Tibial nerve (tissue), 4 donors: ENCODE measurements around the gene HSPA6. TPM values are rescaled to one million over a fixed set of nuclear protein-coding genes. Genes with fewer than 3 reads are reported as not detected.

Experiments used
- DNase-seq, 2 donors: peaks; one replicate each; pipeline ENCODE4 v3.0.0-alpha.2; 2019; ENCODE audit warnings: low spot score in 2 of 2
- H3K27ac ChIP-seq, 4 donors: fragments of 200-600 bp; sonication (generic) in 3 of 4; one replicate each; pipeline ENCODE4 v1.5.1; 2017 to 2019; ENCODE audit warnings: mild to moderate bottlenecking in 1 of 4
- H3K27me3 ChIP-seq, 2 donors: fragments of 200-600 bp; sonication (generic) in 1 of 2; one replicate each; pipeline versions ENCODE4 v1.5.1 to v1.6.0; 2017 to 2019
- H3K36me3 ChIP-seq, 3 donors: fragments of 200-600 bp; sonication (generic); one replicate each; pipeline ENCODE4 v1.5.1; 2018 to 2019
- H3K4me1 ChIP-seq, 4 donors: fragments of 200-600 bp; sonication (generic) in 3 of 4; one replicate each; pipeline ENCODE4 v1.5.1; 2017 to 2019
- H3K4me3 ChIP-seq, 4 donors: fragments of 200-600 bp; sonication (generic) in 3 of 4; one replicate each; pipeline ENCODE4 v1.5.1; 2017 to 2019; ENCODE audit warnings: mild to moderate bottlenecking in 1 of 4, moderate library complexity in 1 of 4
- H3K9me3 ChIP-seq, 4 donors: fragments of 200-600 bp; sonication (generic) in 3 of 4; one replicate each; pipeline ENCODE4 v1.5.1; 2017 to 2019
- CTCF ChIP-seq, 5 experiments: fragments of 200-600 bp in 3 of 5; fragments of 450-650 bp in 2 of 5; sonication (generic) in 3 of 5; IDR thresholded peaks; one replicate each; pipeline ENCODE4 v1.5.1; 2016 to 2019; ENCODE audit warnings: antibody characterized with exemption in 5 of 5, mild to moderate bottlenecking in 3 of 5, moderate library complexity in 2 of 5
- EP300 ChIP-seq, 2 donors: sonication (generic); formaldehyde crosslinking; IDR thresholded peaks; one replicate each; pipeline ENCODE4 v1.6.1; 2017; ENCODE audit warnings: antibody characterized with exemption in 2 of 2, mild to moderate bottlenecking in 1 of 2
- POLR2A ChIP-seq, 2 donors: fragments of 450-650 bp; IDR thresholded peaks; one replicate each; pipeline ENCODE4 v1.6.1; 2017; ENCODE audit warnings: antibody characterized with exemption in 2 of 2, mild to moderate bottlenecking in 2 of 2, moderate library complexity in 2 of 2
- WGBS, 2 donors: methylation state at CpG; one replicate each; pipeline ENCODE4 v1.1.5; 2018; 5-methylcytosine and 5-hydroxymethylcytosine counted together
- total RNA-seq, 4 donors: library from RNA; depleted of rRNA; stranded (reverse); fragments of >200 nt; gene quantifications; one replicate each; pipeline ENCODE4 v1.1.0, GENCODE V29; 2016

HSPA6 gene
- total RNA-seq, 4 donors from 2014 or later = 2.5 to 8.1 (median 5.4) TPM

GRCh38 chr1:161482610-161483009 is 41.7 kb upstream of the HSPA6 start:
- Histone ChIP-seq H3K9me3 (no peaks in the 10 kb centered on the region), H3K27me3 (peaks cover 0 to 20% of the 10 kb centered on the region in 2 donors), H3K4me3 (no peak overlapping the region), H3K27ac (no peak overlapping the region), H3K4me1 (peaks cover 0 to 10% (median 3%) of the 10 kb centered on the region in 4 donors), H3K36me3 (no peaks in the 10 kb centered on the region)
- DNase-seq = no peak
- WGBS, 2 donors = 77 to 86% methylated on average over 6 of the region's 6 CpGs
- TF ChIP-seq POLR2A (IDR thresholded peaks at IDR 0.05) = no peak

GRCh38 chr1:161483361-161483760 is 41.0 kb upstream of the HSPA6 start:
- H3K27me3 ChIP-seq = peaks cover 0 to 20% of the 10 kb centered on the region in 2 donors
- H3K27ac ChIP-seq = no peak overlapping the region
- no peak overlapping the region for H3K4me3 ChIP-seq
- no peak for TF ChIP-seq CTCF (IDR thresholded peaks at IDR 0.05)
- no peak for TF ChIP-seq POLR2A (IDR thresholded peaks at IDR 0.05)
- TF ChIP-seq EP300 (IDR thresholded peaks at IDR 0.05) = no peak
- peaks cover 0 to 10% (median 3%) of the 10 kb centered on the region in 4 donors for H3K4me1 ChIP-seq
- no peaks in the 10 kb centered on the region for H3K36me3 ChIP-seq
- WGBS, 2 donors = 85 to 91% methylated on average over 3 of the region's 3 CpGs
- no peaks in the 10 kb centered on the region for H3K9me3 ChIP-seq
- DNase-seq = no peak

DNA sequence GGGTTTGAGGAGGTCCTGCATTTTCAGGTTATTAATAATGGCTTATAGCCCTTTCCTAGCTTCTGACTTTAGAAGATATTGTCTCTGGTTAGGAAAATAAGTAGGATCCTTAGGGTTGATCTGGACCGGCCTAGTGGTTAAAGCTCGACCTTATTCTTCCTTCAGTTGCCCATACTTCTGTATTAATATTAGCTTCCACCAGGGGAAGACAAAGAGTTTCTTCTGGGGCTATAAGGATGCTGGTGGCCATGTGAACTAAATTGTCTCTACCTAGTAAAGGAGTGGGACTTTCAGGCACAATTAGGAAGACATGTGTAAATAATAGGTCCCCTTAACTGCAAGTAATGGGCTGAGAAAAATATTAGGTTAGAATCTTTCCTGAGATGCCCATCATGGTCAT is 39.7 kb upstream of the HSPA6 start:
- TF ChIP-seq CTCF (IDR thresholded peaks at IDR 0.05) (peak in 3 of 5 experiments; percentile 9 to 28 (median 12)), POLR2A (IDR thresholded peaks at IDR 0.05) (no peak)
- no peaks in the 10 kb centered on the region for H3K36me3 ChIP-seq
- no peak for DNase-seq
- no peak overlapping the region for H3K4me3 ChIP-seq
- H3K4me1 ChIP-seq = peaks cover 0 to 10% (median 3%) of the 10 kb centered on the region in 4 donors
- 78 to 82% methylated on average over 2 of the region's 2 CpGs for WGBS, 2 donors
- no peaks in the 10 kb centered on the region for H3K9me3 ChIP-seq
- H3K27me3 ChIP-seq = peaks cover 0 to 11% of the 10 kb centered on the region in 2 donors
- H3K27ac ChIP-seq = no peak overlapping the region

GRCh38 chr1:161486806-161487741 is 37.3 kb upstream of the HSPA6 start:
- peak in 1 of 2 donors; percentile 69 for DNase-seq
- TF ChIP-seq CTCF (IDR thresholded peaks at IDR 0.05) (peak; percentile 61 to 80 (median 77)), POLR2A (IDR thresholded peaks at IDR 0.05) (no peak), EP300 (IDR thresholded peaks at IDR 0.05) (no peak)
- peaks cover 0 to 10% (median 3%) of the 10 kb centered on the region in 4 donors for H3K4me1 ChIP-seq
- WGBS, 2 donors = 38 to 40% methylated on average over 8 of the region's 8 CpGs
- no peaks in the 10 kb centered on the region for H3K36me3 ChIP-seq
- peaks cover 0 to 7% of the 10 kb centered on the region in 2 donors for H3K27me3 ChIP-seq
- no peaks in the 10 kb centered on the region for H3K9me3 ChIP-seq
- H3K27ac ChIP-seq = peak overlapping the region in 2 of 4 donors; percentile 6 to 31
- no peak overlapping the region for H3K4me3 ChIP-seq

DNA sequence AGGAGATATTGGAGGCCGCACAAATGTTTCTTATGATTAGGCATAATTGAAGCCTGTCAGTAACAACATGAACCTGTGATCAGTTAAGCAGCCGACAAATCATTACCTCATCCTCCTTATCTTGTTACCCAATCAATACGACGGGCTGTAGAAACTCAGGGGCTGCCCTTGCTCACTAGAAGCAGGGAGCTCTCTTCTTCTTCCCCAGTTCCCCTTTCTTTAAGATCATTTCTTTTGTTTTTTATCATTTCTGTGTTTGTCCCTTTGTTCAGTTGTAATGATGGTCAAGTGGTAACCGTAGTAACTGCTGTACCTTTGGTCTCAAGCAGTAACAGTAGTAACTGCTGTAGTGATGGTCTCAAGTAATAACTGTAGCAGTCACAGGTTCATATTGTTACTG is 32.9 kb upstream of the HSPA6 start:
- peaks cover 0 to 14% (median 3%) of the 10 kb centered on the region in 4 donors for H3K4me1 ChIP-seq
- TF ChIP-seq CTCF (IDR thresholded peaks at IDR 0.05) = no peak
- peaks cover 0 to 7% of the 10 kb centered on the region in 2 donors for H3K27me3 ChIP-seq
- 71 to 81% methylated on average over 5 of the region's 5 CpGs for WGBS, 2 donors
- H3K4me3 ChIP-seq = no peak overlapping the region
- H3K27ac ChIP-seq = no peak overlapping the region
- no peaks in the 10 kb centered on the region for H3K36me3 ChIP-seq
- H3K9me3 ChIP-seq = no peaks in the 10 kb centered on the region
- DNase-seq = no peak
